ENCODE measurements around the gene ELOVL1. TPM values are rescaled to one million over a fixed set of nuclear protein-coding genes. Genes with fewer than 3 reads are reported as not detected.
"Not testable (repeated sequence)": the region's sequence is repeated elsewhere in the genome, so short reads cannot be mapped to it uniquely, and the experiment has no call there.

Gene ELOVL1
- total RNA-seq, 4 donors from 2014 or later: 19.6 to 26.7 (median 21.4) TPM

GRCh38 chr1:43405876-43406234, 38.0 kb upstream of the ELOVL1 start:
- Histone ChIP-seq H3K27ac (no peak overlapping the region), H3K4me1 (no peaks in the 10 kb centered on the region), H3K36me3 (peaks cover 0 to 72% of the 10 kb centered on the region in 2 donors), H3K4me3 (no peak overlapping the region), H3K9me3 (no peaks in the 10 kb centered on the region), H3K27me3 (no peaks in the 10 kb centered on the region)
- intact Hi-C loops (cut with DNase I; ENCODE audit: low total_unique reads) (no loop called here), in situ Hi-C loops (cut with MboI; ENCODE audit: low sequenced_read_pairs in 4 of 4) (no loop called here)
- no peak for TF ChIP-seq POLR2A (IDR thresholded peaks at IDR 0.05)
- ATAC-seq (no peak), DNase-seq (no peak)

DNA sequence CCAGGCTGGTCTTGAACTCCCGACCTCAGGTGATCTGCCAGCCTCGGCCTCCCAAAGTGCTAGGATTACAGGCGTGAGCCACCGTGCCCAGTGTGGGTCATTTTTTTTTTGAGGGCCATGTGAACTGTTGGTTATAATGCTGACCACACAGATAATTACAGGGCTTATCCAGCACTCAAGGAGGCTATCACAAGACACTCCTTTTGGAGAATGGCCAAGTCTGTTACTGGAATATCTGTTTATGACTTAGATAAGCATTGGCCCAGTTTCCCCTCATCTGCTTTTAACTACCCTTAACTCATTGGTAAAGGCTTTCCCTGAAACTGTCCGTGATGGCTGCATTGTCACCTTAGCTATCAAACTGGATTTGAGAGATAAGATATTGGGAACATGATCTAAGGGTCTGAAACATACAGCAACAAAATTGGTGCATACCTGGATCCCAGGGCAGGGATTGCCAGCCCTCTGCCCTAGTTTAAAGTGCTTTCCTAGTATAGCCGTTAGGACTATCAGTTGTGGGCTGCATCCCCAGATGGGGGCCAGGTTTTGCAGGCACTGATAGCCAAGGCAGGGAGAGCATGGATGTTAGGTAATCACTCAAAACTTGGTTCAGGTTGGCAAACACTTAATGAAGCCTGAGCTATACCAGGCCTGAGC, 37.5 kb upstream of the ELOVL1 start:
- Histone ChIP-seq H3K4me1 (no peaks in the 10 kb centered on the region), H3K36me3 (peaks cover 0 to 72% of the 10 kb centered on the region in 2 donors), H3K27me3 (no peaks in the 10 kb centered on the region), H3K4me3 (no peak overlapping the region), H3K9me3 (no peaks in the 10 kb centered on the region), H3K27ac (no peak overlapping the region)
- in situ Hi-C loops (cut with MboI; ENCODE audit: low sequenced_read_pairs in 4 of 4) (no loop called here), intact Hi-C loops (cut with DNase I; ENCODE audit: low total_unique reads) (no loop called here)
- ATAC-seq (no peak), DNase-seq (no peak)
- no peak for TF ChIP-seq POLR2A (IDR thresholded peaks at IDR 0.05)
- TF ChIP-seq, protein P1, sequence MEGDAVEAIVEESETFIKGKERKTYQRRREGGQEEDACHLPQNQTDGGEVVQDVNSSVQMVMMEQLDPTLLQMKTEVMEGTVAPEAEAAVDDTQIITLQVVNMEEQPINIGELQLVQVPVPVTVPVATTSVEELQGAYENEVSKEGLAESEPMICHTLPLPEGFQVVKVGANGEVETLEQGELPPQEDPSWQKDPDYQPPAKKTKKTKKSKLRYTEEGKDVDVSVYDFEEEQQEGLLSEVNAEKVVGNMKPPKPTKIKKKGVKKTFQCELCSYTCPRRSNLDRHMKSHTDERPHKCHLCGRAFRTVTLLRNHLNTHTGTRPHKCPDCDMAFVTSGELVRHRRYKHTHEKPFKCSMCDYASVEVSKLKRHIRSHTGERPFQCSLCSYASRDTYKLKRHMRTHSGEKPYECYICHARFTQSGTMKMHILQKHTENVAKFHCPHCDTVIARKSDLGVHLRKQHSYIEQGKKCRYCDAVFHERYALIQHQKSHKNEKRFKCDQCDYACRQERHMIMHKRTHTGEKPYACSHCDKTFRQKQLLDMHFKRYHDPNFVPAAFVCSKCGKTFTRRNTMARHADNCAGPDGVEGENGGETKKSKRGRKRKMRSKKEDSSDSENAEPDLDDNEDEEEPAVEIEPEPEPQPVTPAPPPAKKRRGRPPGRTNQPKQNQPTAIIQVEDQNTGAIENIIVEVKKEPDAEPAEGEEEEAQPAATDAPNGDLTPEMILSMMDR (IDR thresholded peaks at IDR 0.05 in 4 of 5, conservative IDR thresholded peaks at IDR 0.05 in 1 of 5): no peak

GRCh38 chr1:43404353-43404752, 36.5 kb upstream of the ELOVL1 start:
- Histone ChIP-seq H3K4me3 (no peak overlapping the region), H3K36me3 (peaks cover 0 to 66% of the 10 kb centered on the region in 2 donors), H3K9me3 (no peaks in the 10 kb centered on the region), H3K27ac (no peak overlapping the region), H3K4me1 (no peaks in the 10 kb centered on the region), H3K27me3 (no peaks in the 10 kb centered on the region)
- DNase-seq (no peak), ATAC-seq (no peak)
- intact Hi-C loops (cut with DNase I; ENCODE audit: low total_unique reads): no loop called here
- TF ChIP-seq, protein P1 (IDR thresholded peaks at IDR 0.05 in 4 of 5, conservative IDR thresholded peaks at IDR 0.05 in 1 of 5): no peak
- in situ Hi-C loops (cut with MboI; ENCODE audit: low sequenced_read_pairs in 4 of 4): no loop called here

- H3K27ac ChIP-seq: no peak overlapping the region
- H3K9me3 ChIP-seq: no peaks in the 10 kb centered on the region
- peaks cover 0 to 45% of the 10 kb centered on the region in 2 donors for H3K36me3 ChIP-seq
- DNase-seq (no peak), ATAC-seq (no peak)
- no peaks in the 10 kb centered on the region for H3K4me1 ChIP-seq
- no peak for TF ChIP-seq POLR2A (IDR thresholded peaks at IDR 0.05)
- TF ChIP-seq, protein P1 (IDR thresholded peaks at IDR 0.05 in 4 of 5, conservative IDR thresholded peaks at IDR 0.05 in 1 of 5): no peak
- no peak overlapping the region for H3K4me3 ChIP-seq
- in situ Hi-C loops (cut with MboI; ENCODE audit: low sequenced_read_pairs in 4 of 4): no loop called here
- intact Hi-C loops (cut with DNase I; ENCODE audit: low total_unique reads): no loop called here
- H3K27me3 ChIP-seq: no peaks in the 10 kb centered on the region
Measured at GRCh38 chr1:43402089-43402865, 34.5 kb upstream of the ELOVL1 start.

- H3K4me1 ChIP-seq; H3K27ac ChIP-seq; intact Hi-C loops (cut with DNase I; ENCODE audit: low total_unique reads); DNase-seq; in situ Hi-C loops (cut with MboI; ENCODE audit: low sequenced_read_pairs in 4 of 4); H3K9me3 ChIP-seq; H3K4me3 ChIP-seq; ATAC-seq; H3K27me3 ChIP-seq: not testable (repeated sequence)
- H3K36me3 ChIP-seq: peaks cover 0 to 33% of the 10 kb centered on the region in 2 donors
Measured at GRCh38 chr1:43400441-43400840, 32.6 kb upstream of the ELOVL1 start.

Data from gastrocnemius medialis (tissue), 4 donors.